MM.1S (cell line): ENCODE data around the gene KCNK18.

Experiments used
- DNase-seq: peaks from one replicate; pipeline ENCODE4 v3.0.0-alpha.2; 2015
- H2AFZ ChIP-seq: fragments of 300-600 bp; sonication (generic); 2 replicates; pipeline ENCODE4 v1.6.0; 2016; ENCODE audit warnings: antibody characterized with exemption, low read length
- H3F3A ChIP-seq: fragments of 300-600 bp; sonication (generic); 2 replicates; pipeline ENCODE4 v1.6.1; 2016; ENCODE audit warnings: mild to moderate bottlenecking, antibody characterized with exemption, low read length, moderate library complexity, mixed read lengths; ENCODE audit not compliant: insufficient read depth
- H3K27ac ChIP-seq: fragments of 300-600 bp; sonication (generic); 2 replicates; pipeline ENCODE4 v1.5.1; 2016; ENCODE audit warnings: mild to moderate bottlenecking, low read length
- H3K27me3 ChIP-seq: fragments of 300-600 bp; sonication (generic); replicated peaks from 2 replicates; pipeline ENCODE4 v1.6.0; 2016; ENCODE audit warnings: low read length; ENCODE audit not compliant: insufficient read depth
- H3K36me3 ChIP-seq: fragments of 300-600 bp; sonication (generic); replicated peaks from 2 replicates; pipeline ENCODE4 v1.6.1; 2016; ENCODE audit warnings: mild to moderate bottlenecking, low read length, mixed read lengths; ENCODE audit not compliant: insufficient read depth
- H3K4me1 ChIP-seq: fragments of 300-600 bp; sonication (generic); 2 replicates; pipeline ENCODE4 v1.6.1; 2016; ENCODE audit warnings: low read length, mixed read lengths
- H3K4me2 ChIP-seq: fragments of 300-600 bp; sonication (generic); 2 replicates; pipeline ENCODE4 v1.6.0; 2016; ENCODE audit warnings: low read depth, low read length
- H3K4me3 ChIP-seq: fragments of 300-600 bp; sonication (generic); 2 replicates; pipeline ENCODE4 v1.5.1; 2016; ENCODE audit warnings: low read length, mixed read lengths
- H3K79me2 ChIP-seq: fragments of 300-600 bp; sonication (generic); 2 replicates; pipeline ENCODE4 v1.6.1; 2016; ENCODE audit warnings: mixed run types, low read length, mixed read lengths
- H3K9ac ChIP-seq: fragments of 300-600 bp; sonication (generic); 2 replicates; pipeline ENCODE4 v1.6.1; 2016; ENCODE audit warnings: low read length, mixed read lengths
- H3K9me2 ChIP-seq: fragments of 300-600 bp; sonication (generic); replicated peaks from 2 replicates; pipeline ENCODE4 v1.6.1; 2016; ENCODE audit warnings: mild to moderate bottlenecking, low read length, mixed read lengths; ENCODE audit not compliant: insufficient read depth
- H3K9me3 ChIP-seq: fragments of 300-600 bp; sonication (generic); replicated peaks from 2 replicates; pipeline ENCODE4 v1.6.1; 2016; ENCODE audit warnings: mild to moderate bottlenecking, low read length, mixed read lengths; ENCODE audit not compliant: insufficient read depth
- H4K20me1 ChIP-seq: fragments of 300-600 bp; sonication (generic); 2 replicates; pipeline ENCODE4 v1.6.1; 2016; ENCODE audit warnings: mild to moderate bottlenecking, low read length, moderate library complexity, mixed read lengths; ENCODE audit not compliant: insufficient read depth
- EZH2 ChIP-seq: fragments of 300-600 bp; sonication (generic); optimal IDR thresholded peaks from 2 replicates; pipeline ENCODE3; 2017; ENCODE audit warnings: low read depth, mild to moderate bottlenecking, antibody characterized with exemption, low read length, mixed read lengths
- EZH2phosphoT487 ChIP-seq: fragments of 300-600 bp; sonication (generic); IDR thresholded peaks from 2 replicates; pipeline ENCODE4 v1.6.1; 2018; ENCODE audit warnings: antibody characterized with exemption, low read length
- TF ChIP-seq, protein P1 (sequence below): fragments of 300-600 bp; sonication (generic); IDR thresholded peaks from 2 replicates; pipeline ENCODE4 v1.5.1; 2016; ENCODE audit warnings: antibody characterized with exemption, low read length, mixed read lengths

The KCNK18 gene

DNA sequence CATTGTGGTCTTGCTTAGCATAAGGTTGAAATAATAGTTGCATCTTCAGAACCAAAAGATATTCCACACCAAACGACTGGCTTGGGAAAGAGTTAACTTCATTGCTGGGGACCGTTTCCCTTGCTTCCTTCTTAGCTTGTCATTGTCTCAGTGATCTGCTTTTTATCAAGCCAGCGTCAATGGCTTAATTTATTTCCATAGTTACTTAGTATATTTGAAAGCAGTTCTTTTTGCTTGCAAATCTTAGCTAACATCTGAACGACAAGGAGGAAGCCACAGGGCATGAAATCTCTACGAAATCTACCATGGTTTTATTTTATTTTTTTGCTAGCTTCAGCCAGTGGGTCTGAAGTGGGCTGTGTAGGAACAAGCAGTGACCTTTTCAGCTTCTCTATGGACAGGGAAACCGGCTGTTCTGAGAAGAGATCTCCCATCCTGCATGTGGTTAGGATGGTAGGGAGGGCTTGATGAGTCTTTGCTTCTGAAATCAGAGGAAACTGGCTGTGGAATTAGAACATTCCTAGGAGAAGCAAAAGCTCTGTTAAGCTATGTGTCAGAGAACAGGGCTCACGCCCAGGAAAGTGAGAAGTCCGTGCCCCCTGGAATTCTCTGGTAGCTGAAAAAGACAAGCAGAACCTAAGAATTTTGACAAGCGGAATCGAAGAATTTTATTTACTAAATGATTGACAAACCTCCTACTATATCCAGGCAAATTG lies 51.6 kb downstream of the KCNK18 start:
- Histone ChIP-seq H2AFZ (no peak overlapping the region), H3F3A (no peaks in the 10 kb centered on the region), H4K20me1 (no peaks in the 10 kb centered on the region), H3K9me3 (no peaks in the 10 kb centered on the region), H3K27me3 (no peaks in the 10 kb centered on the region), H3K4me1 (no peaks in the 10 kb centered on the region), H3K4me2 (no peak overlapping the region), H3K9me2 (no peaks in the 10 kb centered on the region), H3K36me3 (no peaks in the 10 kb centered on the region), H3K27ac (no peak overlapping the region), H3K4me3 (no peak overlapping the region), H3K79me2 (no peaks in the 10 kb centered on the region), H3K9ac (no peak overlapping the region)
- TF ChIP-seq EZH2phosphoT487: no peak
- TF ChIP-seq EZH2: no peak
- TF ChIP-seq, protein P1, sequence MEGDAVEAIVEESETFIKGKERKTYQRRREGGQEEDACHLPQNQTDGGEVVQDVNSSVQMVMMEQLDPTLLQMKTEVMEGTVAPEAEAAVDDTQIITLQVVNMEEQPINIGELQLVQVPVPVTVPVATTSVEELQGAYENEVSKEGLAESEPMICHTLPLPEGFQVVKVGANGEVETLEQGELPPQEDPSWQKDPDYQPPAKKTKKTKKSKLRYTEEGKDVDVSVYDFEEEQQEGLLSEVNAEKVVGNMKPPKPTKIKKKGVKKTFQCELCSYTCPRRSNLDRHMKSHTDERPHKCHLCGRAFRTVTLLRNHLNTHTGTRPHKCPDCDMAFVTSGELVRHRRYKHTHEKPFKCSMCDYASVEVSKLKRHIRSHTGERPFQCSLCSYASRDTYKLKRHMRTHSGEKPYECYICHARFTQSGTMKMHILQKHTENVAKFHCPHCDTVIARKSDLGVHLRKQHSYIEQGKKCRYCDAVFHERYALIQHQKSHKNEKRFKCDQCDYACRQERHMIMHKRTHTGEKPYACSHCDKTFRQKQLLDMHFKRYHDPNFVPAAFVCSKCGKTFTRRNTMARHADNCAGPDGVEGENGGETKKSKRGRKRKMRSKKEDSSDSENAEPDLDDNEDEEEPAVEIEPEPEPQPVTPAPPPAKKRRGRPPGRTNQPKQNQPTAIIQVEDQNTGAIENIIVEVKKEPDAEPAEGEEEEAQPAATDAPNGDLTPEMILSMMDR: no peak
- DNase-seq: no peak

DNA sequence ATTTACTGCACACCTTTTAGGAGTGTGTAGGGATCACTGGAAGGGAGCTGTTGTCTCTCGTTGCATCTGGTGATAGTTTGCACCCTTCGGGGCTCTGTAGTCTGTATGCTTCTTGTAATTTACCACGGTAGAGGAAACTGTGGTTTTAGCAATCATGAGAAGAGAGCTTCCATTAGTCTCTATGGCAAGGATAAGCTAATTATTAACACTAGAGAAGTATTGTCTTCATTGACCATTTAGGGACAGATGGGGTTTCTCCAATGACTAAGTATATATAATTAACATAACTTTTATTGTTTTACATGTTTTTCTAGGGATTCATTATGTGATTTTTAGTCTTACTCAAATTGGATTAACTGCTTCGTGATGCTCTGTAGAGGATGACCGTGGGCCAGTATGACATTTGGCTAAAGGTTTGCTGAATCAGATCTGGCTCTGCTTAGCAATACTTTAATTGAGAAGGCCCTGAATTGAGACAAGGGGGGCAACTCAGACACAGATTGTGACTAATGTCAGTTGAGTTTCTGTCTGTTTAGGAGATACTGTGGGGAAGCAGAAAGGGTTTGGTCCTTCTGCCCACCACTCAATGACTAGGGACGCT lies 52.3 kb downstream of the KCNK18 start:
- Histone ChIP-seq H3F3A (no peaks in the 10 kb centered on the region), H3K4me3 (no peak overlapping the region), H3K4me2 (no peak overlapping the region), H3K9me2 (no peaks in the 10 kb centered on the region), H3K4me1 (no peaks in the 10 kb centered on the region), H3K36me3 (no peaks in the 10 kb centered on the region), H3K27ac (no peak overlapping the region), H2AFZ (no peak overlapping the region), H3K27me3 (no peaks in the 10 kb centered on the region), H4K20me1 (no peaks in the 10 kb centered on the region), H3K79me2 (no peaks in the 10 kb centered on the region), H3K9me3 (no peaks in the 10 kb centered on the region), H3K9ac (no peak overlapping the region)
- no peak for DNase-seq
- no peak for TF ChIP-seq EZH2
- no peak for TF ChIP-seq EZH2phosphoT487
- TF ChIP-seq, protein P1: no peak

DNA sequence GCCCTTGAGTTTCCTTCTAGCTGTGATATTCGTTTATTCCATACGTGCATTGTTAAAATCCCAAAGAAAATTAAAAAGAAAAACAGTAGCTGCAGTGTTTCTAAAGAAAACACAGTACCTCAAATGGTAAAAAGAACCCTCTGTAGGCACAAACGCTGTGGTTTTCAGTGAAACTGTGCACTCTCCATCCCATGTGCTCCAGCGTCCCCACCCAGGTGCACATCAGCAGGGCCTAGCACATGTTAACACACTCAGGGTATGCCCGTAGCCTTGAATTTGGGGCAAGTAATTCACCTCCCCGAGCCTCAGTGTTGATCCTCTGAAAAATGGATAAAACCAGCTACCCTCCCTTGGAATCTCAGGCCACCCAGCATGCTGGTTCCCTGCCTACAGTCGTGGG lies 53.1 kb downstream of the KCNK18 start:
- Histone ChIP-seq H3K9me2 (no peaks in the 10 kb centered on the region), H3K36me3 (no peaks in the 10 kb centered on the region), H3F3A (no peaks in the 10 kb centered on the region), H3K4me2 (no peak overlapping the region), H3K79me2 (no peaks in the 10 kb centered on the region), H3K27ac (no peak overlapping the region), H3K27me3 (no peaks in the 10 kb centered on the region), H3K9ac (no peak overlapping the region), H3K9me3 (no peaks in the 10 kb centered on the region), H4K20me1 (no peaks in the 10 kb centered on the region), H3K4me1 (no peaks in the 10 kb centered on the region), H3K4me3 (no peak overlapping the region), H2AFZ (no peak overlapping the region)
- no peak for DNase-seq
- TF ChIP-seq EZH2 (no peak), EZH2phosphoT487 (no peak)
- TF ChIP-seq, protein P1: no peak
